Stimulated activated CD4-positive, alpha-beta T cell treated with anti-CD3 and anti-CD28 coated beads, Interleukin-1b, Interleukin-23, amount 100 ng/mL, for 48 hours (primary cell): ENCODE results near the gene WNT3.
"Not testable (repeated sequence)": the region's sequence is repeated elsewhere in the genome, so short reads cannot be mapped to it uniquely, and the experiment has no call there.

Experiments used
- DNase-seq: peaks from one replicate; pipeline ENCODE4 v3.0.0-alpha.2; 2020

The WNT3 gene

GRCh38 chr17:46812624-46813318 lies 5.7 kb downstream of the WNT3 start:
- DNase-seq: no peak

GRCh38 chr17:46811978-46812583 lies 6.4 kb downstream of the WNT3 start:
- DNase-seq: no peak

GRCh38 chr17:46810837-46811236 lies 7.7 kb downstream of the WNT3 start:
- DNase-seq: no peak

GRCh38 chr17:46809110-46809571 lies 9.4 kb downstream of the WNT3 start:
- DNase-seq: no peak

GRCh38 chr17:46805771-46806170 lies 12.7 kb downstream of the WNT3 start:
- DNase-seq: no peak

- no peak for DNase-seq
Measured at GRCh38 chr17:46803544-46803943, 14.9 kb downstream of the WNT3 start.

GRCh38 chr17:46802800-46803199 lies 15.7 kb downstream of the WNT3 start:
- DNase-seq: no peak

- no peak for DNase-seq
Measured at GRCh38 chr17:46800573-46800972, 17.9 kb downstream of the WNT3 start.

GRCh38 chr17:46796956-46797530 lies 21.4 kb downstream of the WNT3 start:
- DNase-seq: no peak

GRCh38 chr17:46796524-46796923 lies 22.0 kb downstream of the WNT3 start:
- no peak for DNase-seq

- DNase-seq: no peak
Measured at GRCh38 chr17:46796084-46796483, 22.4 kb downstream of the WNT3 start.

- no peak for DNase-seq
Measured at GRCh38 chr17:46795379-46795952, 23.0 kb downstream of the WNT3 start.

GRCh38 chr17:46794318-46794717 lies 24.2 kb downstream of the WNT3 start:
- no peak for DNase-seq

GRCh38 chr17:46793541-46793940 lies 25.0 kb downstream of the WNT3 start:
- no peak for DNase-seq

GRCh38 chr17:46793023-46793422 lies 25.5 kb downstream of the WNT3 start:
- not testable (repeated sequence) for DNase-seq

GRCh38 chr17:46792071-46792470 lies 26.4 kb downstream of the WNT3 start:
- no peak for DNase-seq

GRCh38 chr17:46791531-46791930 lies 27.0 kb downstream of the WNT3 start:
- DNase-seq: no peak

GRCh38 chr17:46790216-46790615 lies 28.3 kb downstream of the WNT3 start:
- no peak for DNase-seq

GRCh38 chr17:46789610-46790009 lies 28.9 kb downstream of the WNT3 start:
- DNase-seq: no peak

- no peak for DNase-seq
Measured at GRCh38 chr17:46788796-46789195, 29.7 kb downstream of the WNT3 start.

- DNase-seq: no peak
Measured at GRCh38 chr17:46788300-46788699, 30.2 kb downstream of the WNT3 start.

GRCh38 chr17:46787478-46787877 lies 31.0 kb downstream of the WNT3 start:
- no peak for DNase-seq

GRCh38 chr17:46785696-46786095 lies 32.8 kb downstream of the WNT3 start:
- no peak for DNase-seq

GRCh38 chr17:46783031-46783593 lies 35.4 kb downstream of the WNT3 start:
- DNase-seq: no peak
